ENCODE measurements around the gene COLQ.
"Not testable (repeated sequence)": the region's sequence is repeated elsewhere in the genome, so short reads cannot be mapped to it uniquely, and the experiment has no call there.

COLQ gene

DNA sequence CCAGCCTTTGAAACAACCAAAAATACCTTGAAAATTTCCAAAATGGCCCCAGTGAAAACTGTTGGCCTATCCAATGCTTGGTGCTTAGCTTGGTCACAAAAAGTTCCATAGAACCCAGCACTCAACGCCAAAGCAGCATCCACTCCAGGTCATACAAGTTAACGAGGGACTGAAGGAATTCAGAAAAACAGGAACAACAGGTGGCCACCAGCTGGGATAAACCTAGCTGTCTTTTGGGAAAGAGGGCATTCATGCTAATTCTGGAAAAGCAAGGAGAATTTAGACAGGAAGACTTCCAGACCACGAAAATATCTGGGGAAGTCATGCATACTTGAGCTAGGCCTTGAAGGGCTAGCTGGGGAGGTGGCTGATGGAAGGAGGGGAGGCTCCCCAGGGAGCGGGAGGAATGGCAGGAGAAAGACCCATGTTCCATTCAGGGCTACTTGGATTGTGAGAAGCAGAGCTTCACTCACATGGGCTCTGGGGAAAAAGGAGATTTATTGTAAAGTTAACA lies 28.6 kb downstream of the COLQ start:
- Histone ChIP-seq H3K9me3 (ENCODE audit: control insufficient read depth, low read length) (no peaks in the 10 kb centered on the region), H3K36me3 (ENCODE audit: control insufficient read depth, insufficient read depth, low read length) (no peaks in the 10 kb centered on the region), H3K4me1 (ENCODE audit: control insufficient read depth, insufficient read depth, low read length, poor library complexity, severe bottlenecking) (peaks cover 8% of the 10 kb centered on the region), H3K27ac (ENCODE audit: low read depth, low read length, severe bottlenecking) (no peak overlapping the region), H3K4me3 (ENCODE audit: extremely low read depth, insufficient read depth, low read length, poor library complexity, severe bottlenecking) (no peak overlapping the region)
- WGBS, 2 experiments (ENCODE audit: insufficient coverage in 2 of 2) = 87 to 93% methylated on average over 2 to 4 of the region's 4 CpGs

- Histone ChIP-seq H3K4me1 (ENCODE audit: control insufficient read depth, insufficient read depth, low read length, poor library complexity, severe bottlenecking) (peaks cover 7% of the 10 kb centered on the region), H3K36me3 (ENCODE audit: control insufficient read depth, insufficient read depth, low read length) (no peaks in the 10 kb centered on the region), H3K9me3 (ENCODE audit: control insufficient read depth, low read length) (no peaks in the 10 kb centered on the region), H3K4me3 (ENCODE audit: extremely low read depth, insufficient read depth, low read length, poor library complexity, severe bottlenecking) (no peak overlapping the region), H3K27ac (ENCODE audit: low read depth, low read length, severe bottlenecking) (no peak overlapping the region)
- 88 to 98% methylated on average over 8 of the region's 8 CpGs for WGBS, 2 experiments (ENCODE audit: insufficient coverage in 2 of 2)
Observed at GRCh38 chr3:15491143-15491542, 30.4 kb downstream of the COLQ start.

DNA sequence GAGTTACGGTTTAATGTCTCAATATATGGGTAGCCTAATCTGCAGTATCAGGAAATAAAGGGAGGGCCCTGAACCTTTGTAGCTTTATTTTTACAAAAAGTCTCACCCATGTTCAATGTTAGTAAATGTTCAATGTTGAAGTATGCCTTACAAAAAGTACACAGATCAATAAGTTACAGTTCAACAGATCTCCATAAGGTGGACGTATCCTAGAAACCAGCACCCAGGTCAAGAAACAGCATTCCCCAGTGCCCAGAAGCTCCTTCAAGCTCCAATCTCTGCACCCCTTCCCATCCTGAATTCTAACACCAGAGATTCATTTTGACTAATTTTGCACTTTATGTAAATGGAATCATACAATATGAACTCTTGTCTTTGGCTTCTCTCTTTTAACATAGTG lies 31.3 kb downstream of the COLQ start:
- no peaks in the 10 kb centered on the region for H3K9me3 ChIP-seq (ENCODE audit: control insufficient read depth, low read length)
- H3K4me3 ChIP-seq (ENCODE audit: extremely low read depth, insufficient read depth, low read length, poor library complexity, severe bottlenecking) = no peak overlapping the region
- 100% methylated on average over 1 to 2 of the region's 2 CpGs for WGBS, 2 experiments (ENCODE audit: insufficient coverage in 2 of 2)
- H3K27ac ChIP-seq (ENCODE audit: low read depth, low read length, severe bottlenecking) = no peak overlapping the region
- no peaks in the 10 kb centered on the region for H3K36me3 ChIP-seq (ENCODE audit: control insufficient read depth, insufficient read depth, low read length)
- no peaks in the 10 kb centered on the region for H3K4me1 ChIP-seq (ENCODE audit: control insufficient read depth, insufficient read depth, low read length, poor library complexity, severe bottlenecking)

DNA sequence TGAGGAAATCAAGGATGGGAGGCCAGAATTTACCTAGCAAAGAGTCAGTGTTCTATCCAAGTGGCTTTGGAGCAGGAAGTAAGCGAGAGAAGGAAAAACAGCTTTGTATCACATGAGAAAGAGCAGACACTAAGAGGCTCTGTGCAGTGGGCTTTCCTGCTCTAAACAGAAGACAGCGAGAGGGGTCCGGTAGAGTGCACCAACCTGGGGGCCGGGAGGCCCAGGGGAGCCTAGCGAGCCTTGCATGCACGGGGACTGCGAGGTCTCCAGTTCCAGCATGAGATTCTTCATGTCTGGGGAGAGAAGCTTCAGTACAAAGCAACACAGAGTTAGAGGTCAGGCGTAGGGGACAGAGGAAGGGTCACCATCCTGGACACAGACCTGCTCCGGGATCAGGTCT lies 33.5 kb downstream of the COLQ start:
- Histone ChIP-seq H3K4me1 (ENCODE audit: control insufficient read depth, insufficient read depth, low read length, poor library complexity, severe bottlenecking) (no peaks in the 10 kb centered on the region), H3K4me3 (ENCODE audit: extremely low read depth, insufficient read depth, low read length, poor library complexity, severe bottlenecking) (no peak overlapping the region), H3K9me3 (ENCODE audit: control insufficient read depth, low read length) (no peaks in the 10 kb centered on the region), H3K36me3 (ENCODE audit: control insufficient read depth, insufficient read depth, low read length) (no peaks in the 10 kb centered on the region), H3K27ac (ENCODE audit: low read depth, low read length, severe bottlenecking) (no peak overlapping the region)
- 92 to 97% methylated on average over 7 to 9 of the region's 9 CpGs for WGBS, 2 experiments (ENCODE audit: insufficient coverage in 2 of 2)

DNA sequence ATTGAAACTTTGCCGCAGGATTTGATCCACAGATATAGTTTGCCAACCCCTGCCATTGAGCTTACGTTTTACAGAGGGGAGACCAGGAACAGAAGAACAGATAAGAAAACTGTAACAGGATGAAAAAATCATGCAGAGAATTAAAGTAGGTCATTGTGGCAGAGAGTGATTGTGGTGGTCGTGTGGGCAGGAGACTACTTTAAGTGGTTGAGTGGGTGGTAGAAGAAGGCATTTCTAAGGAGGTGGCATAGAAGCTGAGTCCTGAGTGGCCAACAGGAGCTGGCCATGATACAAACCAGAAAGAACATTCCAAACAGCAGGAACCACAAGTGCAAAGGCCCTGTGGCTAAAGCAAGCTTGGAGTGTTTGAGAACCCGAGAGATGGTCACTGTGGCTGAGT lies 34.5 kb downstream of the COLQ start:
- no peak overlapping the region for H3K27ac ChIP-seq (ENCODE audit: low read depth, low read length, severe bottlenecking)
- 92 to 95% methylated on average over 4 of the region's 4 CpGs for WGBS, 2 experiments (ENCODE audit: insufficient coverage in 2 of 2)
- H3K4me3 ChIP-seq (ENCODE audit: extremely low read depth, insufficient read depth, low read length, poor library complexity, severe bottlenecking) = no peak overlapping the region
- H3K4me1 ChIP-seq (ENCODE audit: control insufficient read depth, insufficient read depth, low read length, poor library complexity, severe bottlenecking) = no peaks in the 10 kb centered on the region
- no peaks in the 10 kb centered on the region for H3K9me3 ChIP-seq (ENCODE audit: control insufficient read depth, low read length)
- H3K36me3 ChIP-seq (ENCODE audit: control insufficient read depth, insufficient read depth, low read length) = no peaks in the 10 kb centered on the region

GRCh38 chr3:15486020-15486419 lies 35.5 kb downstream of the COLQ start:
- H3K4me3 ChIP-seq (ENCODE audit: extremely low read depth, insufficient read depth, low read length, poor library complexity, severe bottlenecking) = no peak overlapping the region
- 92% methylated on average over 2 of the region's 2 CpGs; no CpG with 5 or more reads in 1 of the 2 experiments for WGBS, 2 experiments (ENCODE audit: insufficient coverage in 2 of 2)
- H3K4me1 ChIP-seq (ENCODE audit: control insufficient read depth, insufficient read depth, low read length, poor library complexity, severe bottlenecking) = no peaks in the 10 kb centered on the region
- no peak overlapping the region for H3K27ac ChIP-seq (ENCODE audit: low read depth, low read length, severe bottlenecking)
- no peaks in the 10 kb centered on the region for H3K36me3 ChIP-seq (ENCODE audit: control insufficient read depth, insufficient read depth, low read length)
- no peaks in the 10 kb centered on the region for H3K9me3 ChIP-seq (ENCODE audit: control insufficient read depth, low read length)

DNA sequence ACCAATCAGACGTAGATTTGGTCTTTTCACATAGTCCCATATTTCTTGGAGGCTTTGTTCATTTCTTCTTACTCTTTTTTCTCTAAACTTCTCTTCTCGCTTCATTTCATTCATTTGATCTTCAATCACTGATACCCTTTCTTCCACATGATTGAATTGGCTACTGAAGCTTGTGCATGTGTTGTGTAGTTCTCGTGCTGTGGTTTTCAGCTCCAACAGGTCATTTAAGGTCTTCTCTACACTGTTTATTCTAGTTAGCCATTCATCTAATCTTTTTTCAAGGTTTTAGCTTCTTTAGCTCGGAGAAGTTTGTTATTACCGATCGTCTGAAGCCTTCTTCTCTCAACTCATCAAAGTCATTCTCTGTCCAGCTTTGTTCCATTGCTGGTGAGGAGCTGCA lies 37.0 kb downstream of the COLQ start:
- H3K4me1 ChIP-seq (ENCODE audit: control insufficient read depth, insufficient read depth, low read length, poor library complexity, severe bottlenecking); H3K4me3 ChIP-seq (ENCODE audit: extremely low read depth, insufficient read depth, low read length, poor library complexity, severe bottlenecking); H3K27ac ChIP-seq (ENCODE audit: low read depth, low read length, severe bottlenecking); H3K9me3 ChIP-seq (ENCODE audit: control insufficient read depth, low read length); H3K36me3 ChIP-seq (ENCODE audit: control insufficient read depth, insufficient read depth, low read length): not testable (repeated sequence)
- WGBS, 2 experiments (ENCODE audit: insufficient coverage in 2 of 2) = 80 to 100% methylated on average over 2 to 3 of the region's 6 CpGs

- H3K9me3 ChIP-seq (ENCODE audit: control insufficient read depth, low read length) = no peaks in the 10 kb centered on the region
- no peaks in the 10 kb centered on the region for H3K36me3 ChIP-seq (ENCODE audit: control insufficient read depth, insufficient read depth, low read length)
- no peaks in the 10 kb centered on the region for H3K4me1 ChIP-seq (ENCODE audit: control insufficient read depth, insufficient read depth, low read length, poor library complexity, severe bottlenecking)
- no peak overlapping the region for H3K4me3 ChIP-seq (ENCODE audit: extremely low read depth, insufficient read depth, low read length, poor library complexity, severe bottlenecking)
- no peak overlapping the region for H3K27ac ChIP-seq (ENCODE audit: low read depth, low read length, severe bottlenecking)
Observed at GRCh38 chr3:15479400-15480224, 41.9 kb downstream of the COLQ start.

GRCh38 chr3:15478640-15478979 lies 42.9 kb downstream of the COLQ start:
- Histone ChIP-seq H3K9me3 (ENCODE audit: control insufficient read depth, low read length) (no peaks in the 10 kb centered on the region), H3K4me1 (ENCODE audit: control insufficient read depth, insufficient read depth, low read length, poor library complexity, severe bottlenecking) (no peaks in the 10 kb centered on the region), H3K36me3 (ENCODE audit: control insufficient read depth, insufficient read depth, low read length) (no peaks in the 10 kb centered on the region), H3K27ac (ENCODE audit: low read depth, low read length, severe bottlenecking) (no peak overlapping the region), H3K4me3 (ENCODE audit: extremely low read depth, insufficient read depth, low read length, poor library complexity, severe bottlenecking) (no peak overlapping the region)
- 89 to 92% methylated on average over 3 to 5 of the region's 5 CpGs for WGBS, 2 experiments (ENCODE audit: insufficient coverage in 2 of 2)

DNA sequence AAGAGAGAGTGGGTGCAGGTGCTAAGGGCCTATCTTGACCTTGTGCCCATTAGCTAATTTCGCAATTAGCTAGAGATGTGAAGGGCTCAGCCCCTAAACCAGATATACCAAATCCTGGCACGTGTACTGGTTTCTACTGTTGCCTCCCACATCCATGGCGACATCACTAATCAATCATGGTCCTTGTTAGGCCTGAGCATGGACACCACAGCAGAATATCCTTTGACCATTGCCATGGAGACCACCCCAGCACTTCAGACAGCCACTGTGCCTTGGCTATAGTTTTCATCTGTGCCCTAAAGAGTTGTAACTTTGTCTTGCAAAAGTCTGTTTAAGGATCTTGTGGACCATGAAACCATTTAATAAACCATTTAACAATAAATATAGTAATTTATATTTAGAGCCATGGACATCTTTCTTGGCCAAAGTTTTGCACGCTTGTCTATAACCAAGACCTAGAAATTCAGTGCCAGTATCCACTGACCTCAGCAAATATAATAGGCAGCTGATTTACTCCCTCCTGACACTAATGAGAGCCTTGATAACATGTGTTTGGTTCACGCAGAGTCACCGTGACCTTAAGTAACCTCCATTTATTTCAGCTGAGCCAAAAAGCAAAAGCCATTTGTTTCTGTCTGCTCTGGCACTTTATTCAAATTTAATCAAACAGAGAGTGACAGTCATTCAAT lies 43.4 kb downstream of the COLQ start:
- Histone ChIP-seq H3K9me3 (ENCODE audit: control insufficient read depth, low read length) (no peaks in the 10 kb centered on the region), H3K36me3 (ENCODE audit: control insufficient read depth, insufficient read depth, low read length) (no peaks in the 10 kb centered on the region), H3K4me1 (ENCODE audit: control insufficient read depth, insufficient read depth, low read length, poor library complexity, severe bottlenecking) (no peaks in the 10 kb centered on the region), H3K4me3 (ENCODE audit: extremely low read depth, insufficient read depth, low read length, poor library complexity, severe bottlenecking) (no peak overlapping the region), H3K27ac (ENCODE audit: low read depth, low read length, severe bottlenecking) (no peak overlapping the region)
- 82% methylated on average over 4 to 5 of the region's 6 CpGs for WGBS, 2 experiments (ENCODE audit: insufficient coverage in 2 of 2)

- Histone ChIP-seq H3K9me3 (ENCODE audit: control insufficient read depth, low read length) (no peaks in the 10 kb centered on the region), H3K27ac (ENCODE audit: low read depth, low read length, severe bottlenecking) (no peak overlapping the region), H3K4me3 (ENCODE audit: extremely low read depth, insufficient read depth, low read length, poor library complexity, severe bottlenecking) (no peak overlapping the region), H3K4me1 (ENCODE audit: control insufficient read depth, insufficient read depth, low read length, poor library complexity, severe bottlenecking) (no peaks in the 10 kb centered on the region), H3K36me3 (ENCODE audit: control insufficient read depth, insufficient read depth, low read length) (no peaks in the 10 kb centered on the region)
- 86 to 100% methylated on average over 1 of the region's 3 CpGs for WGBS, 2 experiments (ENCODE audit: insufficient coverage in 2 of 2)
Observed at GRCh38 chr3:15476378-15476777, 45.1 kb downstream of the COLQ start.
